NCI-H146 (cell line): ENCODE measurements around the gene LRRC75A.
"Not testable (repeated sequence)": the region's sequence is repeated elsewhere in the genome, so short reads cannot be mapped to it uniquely, and the experiment has no call there.

Experiments used
- DNase-seq: peaks from one replicate; lab custom pipeline; 2025; lab: John Stamatoyannopoulos, UW

LRRC75A gene

DNA sequence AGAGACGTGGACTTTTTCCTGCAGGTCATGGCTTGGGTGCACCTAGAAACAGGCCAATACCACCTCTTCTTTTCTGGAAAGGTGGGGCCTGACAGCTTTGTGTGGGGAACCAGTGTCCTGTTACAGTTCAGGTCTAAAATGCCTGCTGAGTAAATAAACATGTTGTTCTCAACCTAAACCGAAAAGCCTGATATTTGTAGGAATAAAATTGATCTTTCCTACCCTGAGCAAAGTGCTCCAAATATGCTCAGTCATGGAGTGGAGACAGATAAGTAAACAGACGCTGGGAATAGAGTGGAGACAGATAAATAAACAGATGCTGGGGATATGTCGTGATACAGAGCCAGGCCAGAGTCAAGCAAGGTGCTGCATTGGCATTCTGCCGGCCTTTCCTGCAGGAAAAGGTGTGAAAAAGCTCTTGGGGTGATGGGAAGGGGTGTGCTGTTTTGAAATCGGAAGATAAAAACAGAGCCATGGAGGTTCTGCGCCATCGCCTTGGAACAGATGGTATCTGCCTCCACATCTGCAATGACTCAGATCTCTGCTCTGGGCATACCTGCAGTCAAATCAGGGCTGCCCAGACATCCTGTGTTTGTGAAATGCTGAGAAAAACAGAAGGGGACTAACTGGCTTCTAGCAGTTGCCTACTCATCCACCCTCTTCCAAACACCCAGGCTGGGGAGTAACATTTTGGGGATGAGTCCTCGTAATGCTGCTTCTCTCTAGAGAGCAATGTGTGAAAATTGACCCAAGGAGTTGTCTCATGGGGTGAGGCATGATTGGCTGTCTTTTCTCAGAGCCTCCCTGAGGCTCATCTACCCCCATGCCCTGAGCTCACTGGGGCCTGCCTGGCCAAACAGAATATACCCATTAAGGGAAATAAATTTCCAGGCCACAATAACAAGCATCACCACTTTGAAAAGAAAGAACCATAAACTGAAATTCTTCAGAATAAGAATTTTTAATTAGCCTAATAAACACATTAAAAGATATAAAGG, 93.4 kb downstream of the LRRC75A start:
- DNase-seq, result no peak

DNA sequence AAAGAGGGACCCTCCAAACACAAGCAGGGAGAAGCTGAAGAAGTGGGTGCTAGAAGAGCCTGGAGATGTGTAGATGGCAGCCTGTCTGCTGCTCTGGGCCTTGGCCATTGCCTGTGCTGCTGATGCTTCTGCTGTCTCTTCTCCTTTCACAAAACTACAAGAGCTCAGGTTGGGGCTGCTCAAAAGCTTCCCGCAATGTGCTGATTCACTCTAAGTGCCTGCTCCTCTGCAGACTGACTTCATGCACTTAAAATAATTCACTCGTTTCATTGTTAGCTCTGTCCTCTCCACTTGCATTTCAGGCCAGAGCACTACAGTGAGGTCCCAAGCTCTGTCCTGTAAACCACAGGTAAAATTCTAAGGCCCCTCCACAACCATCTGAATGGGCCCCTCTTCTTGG, 95.3 kb downstream of the LRRC75A start:
- DNase-seq, result not testable (repeated sequence)

DNA sequence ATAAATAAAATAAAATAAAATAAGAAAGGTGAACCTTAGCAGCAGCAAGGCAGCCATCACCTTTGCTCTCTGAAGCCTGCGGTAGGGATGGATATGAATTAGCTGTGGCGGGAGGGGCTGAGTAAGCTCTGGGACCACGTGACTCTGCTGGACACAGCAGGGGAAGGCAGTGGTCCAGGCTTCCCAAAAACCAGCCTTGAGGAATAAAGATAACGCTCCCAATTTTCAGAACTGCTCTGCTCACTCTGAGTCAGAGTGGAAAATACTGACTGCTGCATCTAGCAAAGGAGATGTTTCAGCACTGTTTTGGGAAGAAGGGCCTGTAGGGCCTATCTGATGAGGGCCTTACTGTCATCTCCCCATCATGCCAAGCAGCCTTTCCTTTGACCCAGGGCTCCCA, 96.1 kb downstream of the LRRC75A start:
- DNase-seq, result not testable (repeated sequence)

DNA sequence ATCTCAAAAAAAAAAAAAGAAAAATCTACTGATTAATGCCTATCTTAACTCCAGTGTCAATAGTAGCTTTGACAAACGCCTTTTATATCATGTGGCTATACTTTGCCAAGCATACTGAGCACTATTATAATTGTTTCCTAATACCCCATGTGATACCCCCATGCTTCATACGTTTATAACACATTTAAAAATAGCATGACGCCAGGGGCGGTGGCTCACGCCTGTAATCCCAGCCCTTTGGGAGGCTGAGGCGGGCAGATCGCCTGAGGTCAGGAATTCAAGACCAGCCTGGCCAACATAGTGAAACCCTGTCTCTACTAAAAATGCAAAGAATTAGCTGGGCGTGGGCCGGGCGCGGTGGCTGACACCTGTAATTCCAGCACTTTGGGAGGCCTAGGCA, 99.5 kb downstream of the LRRC75A start:
- DNase-seq, result not testable (repeated sequence)
